ENCODE results near the gene FAM219A.

GRCh38 chr9:34378376-34379060 lies 79.9 kb downstream of the FAM219A start:
- no peak for TF ChIP-seq CTCF (conservative IDR thresholded peaks at IDR 0.05; ENCODE audit: low read depth, low read length)
- TF ChIP-seq EZH2 (IDR thresholded peaks at IDR 0.05; ENCODE audit: borderline replicate concordance, low read depth, low read length, poor library complexity, severe bottlenecking), result no peak
